Fibroblast of lung (primary cell): ENCODE data around the gene VAV1.
"Not testable (repeated sequence)": the region's sequence is repeated elsewhere in the genome, so short reads cannot be mapped to it uniquely, and the experiment has no call there.

Source experiments
- CTCF ChIP-seq, 2 donors: IDR thresholded peaks in 1 of 2; conservative IDR thresholded peaks in 1 of 2; 1 replicate in 1 of 2; 2 replicates in 1 of 2; pipeline ENCODE4 v1.5.1; 2011 to 2012; ENCODE audit warnings: low read length in 2 of 2, control low read depth in 1 of 2, inconsistent platforms in 1 of 2, low read depth in 1 of 2, mild to moderate bottlenecking in 1 of 2
- EZH2 ChIP-seq: IDR thresholded peaks from 2 replicates; pipeline ENCODE4 v1.5.1; 2012; ENCODE audit warnings: low read length, control low read depth, mild to moderate bottlenecking; ENCODE audit errors: missing control alignments

- TF ChIP-seq CTCF (conservative IDR thresholded peaks at IDR 0.05 in 1 of 2, IDR thresholded peaks at IDR 0.05 in 1 of 2; ENCODE audit: low read depth in 1 of 2, low read length in 2 of 2); EZH2: not testable (repeated sequence)
These were observed 58.6 kb downstream of the VAV1 start for GRCh38 chr19:6831084-6831483.
